GM10266 (cell line): Measurements from ENCODE around the gene TRAF3.

ENCODE experiments used
- DNase-seq: peaks from one replicate; pipeline ENCODE4 v3.0.0; 2012; ENCODE audit errors: extremely low spot score
- TF ChIP-seq, protein P1 (sequence below): IDR thresholded peaks from 2 replicates; pipeline ENCODE4 v1.5.1; 2012; ENCODE audit warnings: mild to moderate bottlenecking, low read depth; ENCODE audit not compliant: control insufficient read depth, insufficient read depth; ENCODE audit errors: missing control alignments

Gene TRAF3

DNA sequence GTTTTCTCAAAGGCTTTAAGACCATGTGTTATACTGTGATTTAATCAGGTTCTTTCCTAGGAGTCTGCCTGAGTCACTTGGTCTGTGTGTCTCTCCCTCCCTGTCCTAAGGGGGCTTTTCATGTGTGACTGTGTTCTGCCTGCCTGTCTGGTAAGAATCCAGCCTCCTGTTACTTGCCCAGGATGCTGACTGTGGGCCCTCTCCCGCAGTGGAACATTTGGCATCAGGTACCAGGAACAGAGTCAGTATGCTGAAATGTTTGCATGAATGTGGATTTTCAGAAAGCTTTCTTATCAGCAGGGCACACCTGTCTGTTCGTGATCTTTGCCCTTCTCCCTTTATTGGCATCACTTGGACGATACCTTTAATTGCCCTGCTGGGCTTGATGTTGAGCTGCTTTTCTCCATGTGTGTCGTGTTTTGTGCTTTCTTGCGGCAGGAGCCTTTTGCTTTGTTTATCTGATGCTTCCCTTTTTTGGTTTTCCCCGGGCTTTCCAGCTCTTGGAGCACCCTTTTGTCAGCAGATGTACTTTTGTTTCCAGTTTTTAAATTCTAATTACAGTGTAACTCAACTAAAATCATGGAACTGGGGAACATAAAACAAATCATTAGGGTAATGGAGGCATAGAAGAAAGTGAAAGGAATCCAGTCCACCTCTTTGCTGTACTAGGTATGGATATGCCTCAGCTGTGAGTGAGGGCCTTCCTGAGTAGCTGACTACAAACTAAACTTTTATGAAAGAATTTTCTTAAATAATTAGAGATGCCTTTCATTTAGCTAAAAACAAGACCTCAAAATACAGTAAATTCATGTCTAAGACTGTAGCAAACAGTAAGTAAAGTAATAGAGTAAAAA is 72.5 kb downstream of the TRAF3 start:
- no peak for DNase-seq
- TF ChIP-seq, protein P1, sequence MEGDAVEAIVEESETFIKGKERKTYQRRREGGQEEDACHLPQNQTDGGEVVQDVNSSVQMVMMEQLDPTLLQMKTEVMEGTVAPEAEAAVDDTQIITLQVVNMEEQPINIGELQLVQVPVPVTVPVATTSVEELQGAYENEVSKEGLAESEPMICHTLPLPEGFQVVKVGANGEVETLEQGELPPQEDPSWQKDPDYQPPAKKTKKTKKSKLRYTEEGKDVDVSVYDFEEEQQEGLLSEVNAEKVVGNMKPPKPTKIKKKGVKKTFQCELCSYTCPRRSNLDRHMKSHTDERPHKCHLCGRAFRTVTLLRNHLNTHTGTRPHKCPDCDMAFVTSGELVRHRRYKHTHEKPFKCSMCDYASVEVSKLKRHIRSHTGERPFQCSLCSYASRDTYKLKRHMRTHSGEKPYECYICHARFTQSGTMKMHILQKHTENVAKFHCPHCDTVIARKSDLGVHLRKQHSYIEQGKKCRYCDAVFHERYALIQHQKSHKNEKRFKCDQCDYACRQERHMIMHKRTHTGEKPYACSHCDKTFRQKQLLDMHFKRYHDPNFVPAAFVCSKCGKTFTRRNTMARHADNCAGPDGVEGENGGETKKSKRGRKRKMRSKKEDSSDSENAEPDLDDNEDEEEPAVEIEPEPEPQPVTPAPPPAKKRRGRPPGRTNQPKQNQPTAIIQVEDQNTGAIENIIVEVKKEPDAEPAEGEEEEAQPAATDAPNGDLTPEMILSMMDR: no peak

DNA sequence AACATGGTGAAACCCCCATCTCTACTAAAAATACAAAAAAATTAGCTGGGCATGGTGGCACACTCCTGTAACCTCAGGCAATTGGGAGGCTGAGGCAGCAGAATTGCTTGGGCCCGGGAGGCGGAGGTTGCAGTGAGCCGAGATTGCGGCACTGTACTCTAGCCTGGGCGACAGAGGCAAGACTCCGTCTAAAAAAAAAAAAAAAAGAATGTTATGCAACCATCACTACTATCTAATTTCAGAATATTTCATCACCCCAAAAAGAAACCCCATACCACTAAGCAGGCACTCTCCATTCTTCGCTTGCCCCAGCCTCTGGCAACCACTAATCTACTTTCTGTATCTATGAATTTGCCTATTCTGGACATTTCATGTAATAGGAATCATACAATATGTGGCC is 76.4 kb downstream of the TRAF3 start:
- TF ChIP-seq, protein P1: no peak
- no peak for DNase-seq

DNA sequence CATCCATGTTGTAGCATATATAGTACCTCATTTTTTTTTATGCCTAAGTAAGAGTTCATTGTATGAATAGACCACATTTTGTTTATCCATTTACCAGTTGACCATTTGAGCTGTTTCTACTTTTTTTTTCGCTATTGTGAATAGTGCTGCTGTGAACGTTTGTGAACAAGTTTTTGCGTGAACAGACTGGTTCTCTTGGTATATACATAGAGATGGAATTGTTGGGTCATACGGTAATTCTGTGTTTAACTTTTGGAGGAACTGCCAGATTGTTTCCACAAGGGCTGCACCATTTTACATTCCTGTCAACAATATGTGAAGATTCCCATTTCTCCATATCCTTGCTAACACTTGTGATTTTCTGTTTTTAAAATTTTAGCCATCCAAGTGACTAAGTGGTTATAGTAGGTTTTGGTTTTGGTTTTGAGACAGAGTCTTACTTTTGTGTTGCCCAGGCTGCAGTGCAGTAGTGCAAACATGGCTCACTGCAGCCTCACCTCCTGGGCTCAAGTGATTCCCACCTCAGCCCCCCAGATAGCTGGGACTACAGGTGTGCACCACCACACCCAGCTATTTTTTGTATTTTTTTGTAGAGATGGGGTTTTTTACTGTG is 76.9 kb downstream of the TRAF3 start:
- no peak for DNase-seq
- TF ChIP-seq, protein P1: no peak

DNA sequence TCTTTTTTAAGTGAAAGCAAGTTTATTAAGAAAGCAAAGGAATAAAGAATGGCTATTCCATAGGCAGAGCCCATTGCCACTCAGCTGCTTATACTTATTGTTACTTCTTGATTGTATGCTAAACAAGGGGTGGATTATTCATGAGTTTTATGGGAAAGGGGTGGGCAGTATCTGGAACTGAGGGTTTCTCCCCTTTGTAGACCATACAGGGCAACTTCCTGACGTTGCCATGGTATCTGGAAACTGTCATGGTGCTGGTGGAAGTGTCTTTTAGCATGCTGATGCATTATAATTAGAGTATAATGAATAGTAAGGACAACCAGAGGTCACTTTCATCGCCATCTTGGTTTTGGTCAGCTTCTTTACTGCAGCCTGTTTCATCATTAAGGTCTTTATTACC is 78.9 kb downstream of the TRAF3 start:
- no peak for DNase-seq
- TF ChIP-seq, protein P1: no peak

DNA sequence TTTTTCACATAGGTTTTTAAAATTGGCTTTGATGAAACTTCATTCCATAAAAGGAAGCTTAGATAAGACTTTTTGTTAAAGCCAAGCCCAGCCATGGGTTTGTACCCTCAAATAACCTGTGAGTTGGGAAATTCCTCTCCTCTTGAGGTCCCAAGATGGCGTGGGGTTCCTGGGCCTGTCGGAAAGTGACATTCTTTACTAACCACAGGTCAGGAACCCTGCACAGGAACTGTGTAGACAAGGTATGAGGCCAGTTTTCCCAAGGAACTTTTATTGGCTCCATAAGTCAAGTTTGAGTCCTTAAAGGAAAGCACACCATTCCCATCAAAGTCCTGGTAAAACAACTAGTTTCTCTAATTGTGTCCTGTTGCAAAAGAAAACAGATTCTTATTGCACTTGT is 80.2 kb downstream of the TRAF3 start:
- TF ChIP-seq, protein P1: no peak
- DNase-seq: no peak

DNA sequence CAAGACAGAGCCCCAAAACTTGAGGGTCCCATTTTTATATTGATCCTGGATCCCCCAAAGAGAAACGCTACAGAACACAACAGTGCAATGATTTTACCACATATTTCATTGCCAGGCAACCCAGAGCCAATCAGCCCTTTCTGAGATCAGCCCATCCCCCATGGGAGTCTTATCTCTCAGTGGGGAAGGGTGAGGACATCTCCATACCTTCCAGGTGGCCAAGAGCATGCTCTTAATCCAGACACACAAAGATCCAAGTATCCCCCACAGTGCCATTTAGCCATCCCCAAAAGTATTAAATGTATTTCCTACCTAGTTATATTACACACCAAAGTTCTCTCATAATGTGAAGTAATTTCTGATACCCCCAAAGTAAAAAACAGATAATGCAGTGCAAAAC is 82.7 kb downstream of the TRAF3 start:
- DNase-seq: no peak
- TF ChIP-seq, protein P1: no peak
